ENCODE results near the gene SHOC1. TPM values are rescaled to one million over a fixed set of nuclear protein-coding genes. Genes with fewer than 3 reads are reported as not detected.

The SHOC1 gene
- polyA plus RNA-seq: not detected

GRCh38 chr9:111794835-111795556 is at the start of gene SHOC1:
TSS of gene SHOC1 (minus strand) at chr9:111794937. CDS start at chr9:111791418, 3,519 bp downstream.
- Mint-ChIP-seq H3K27ac (no peak within 1 kb of the TSS), H3K4me3 (peak within 1 kb of the TSS in 1 of 4 donors; percentile 47), H3K9me3 (no peaks in the 10 kb centered on the region), H3K27me3 (no peaks in the 10 kb centered on the region), H3K4me1 (no peaks in the 10 kb centered on the region), H3K36me3 (no peaks in the 10 kb centered on the region)

GRCh38 chr9:111843971-111844370 is 49.2 kb upstream of the SHOC1 start:
- Mint-ChIP-seq H3K4me1 (peaks cover 3 to 10% (median 4%) of the 10 kb centered on the region in 3 donors), H3K9me3 (no peaks in the 10 kb centered on the region), H3K27me3 (peaks cover 5% of the 10 kb centered on the region), H3K36me3 (no peaks in the 10 kb centered on the region), H3K27ac (no peak overlapping the region), H3K4me3 (no peak overlapping the region)

GRCh38 chr9:111842313-111842712 is 47.6 kb upstream of the SHOC1 start:
- peaks cover 9% of the 10 kb centered on the region for H3K27me3 Mint-ChIP-seq
- no peak overlapping the region for H3K27ac Mint-ChIP-seq
- peaks cover 3 to 13% (median 4%) of the 10 kb centered on the region in 3 donors for H3K4me1 Mint-ChIP-seq
- no peaks in the 10 kb centered on the region for H3K9me3 Mint-ChIP-seq
- H3K36me3 Mint-ChIP-seq: no peaks in the 10 kb centered on the region
- no peak overlapping the region for H3K4me3 Mint-ChIP-seq

GRCh38 chr9:111840442-111840841 is 45.7 kb upstream of the SHOC1 start:
- H3K9me3 Mint-ChIP-seq: no peaks in the 10 kb centered on the region
- no peaks in the 10 kb centered on the region for H3K36me3 Mint-ChIP-seq
- peaks cover 9% of the 10 kb centered on the region for H3K27me3 Mint-ChIP-seq
- H3K27ac Mint-ChIP-seq: no peak overlapping the region
- peaks cover 3 to 13% (median 4%) of the 10 kb centered on the region in 3 donors for H3K4me1 Mint-ChIP-seq
- H3K4me3 Mint-ChIP-seq: no peak overlapping the region

GRCh38 chr9:111839987-111840386 is 45.2 kb upstream of the SHOC1 start:
- no peak overlapping the region for H3K4me3 Mint-ChIP-seq

GRCh38 chr9:111839387-111839786 is 44.6 kb upstream of the SHOC1 start:
- peaks cover 9% of the 10 kb centered on the region for H3K27me3 Mint-ChIP-seq
- H3K9me3 Mint-ChIP-seq: no peaks in the 10 kb centered on the region
- H3K4me1 Mint-ChIP-seq: peaks cover 3 to 13% (median 4%) of the 10 kb centered on the region in 3 donors
- H3K27ac Mint-ChIP-seq: no peak overlapping the region
- no peak overlapping the region for H3K4me3 Mint-ChIP-seq
- H3K36me3 Mint-ChIP-seq: no peaks in the 10 kb centered on the region

More at GRCh38 chr9:111839987-111840386, 45.2 kb upstream of the SHOC1 start:
- Mint-ChIP-seq H3K9me3 (no peaks in the 10 kb centered on the region), H3K27ac (no peak overlapping the region), H3K27me3 (peaks cover 9% of the 10 kb centered on the region), H3K4me1 (peaks cover 3 to 13% (median 4%) of the 10 kb centered on the region in 3 donors), H3K36me3 (no peaks in the 10 kb centered on the region)

GRCh38 chr9:111838439-111838838 is 43.7 kb upstream of the SHOC1 start:
- peak overlapping the region in 1 of 3 donors; percentile 37 for H3K27ac Mint-ChIP-seq
- H3K4me1 Mint-ChIP-seq: peaks cover 3 to 13% (median 4%) of the 10 kb centered on the region in 3 donors
- H3K27me3 Mint-ChIP-seq: peaks cover 9% of the 10 kb centered on the region
- H3K9me3 Mint-ChIP-seq: no peaks in the 10 kb centered on the region
- H3K36me3 Mint-ChIP-seq: no peaks in the 10 kb centered on the region
- no peak overlapping the region for H3K4me3 Mint-ChIP-seq

- Mint-ChIP-seq H3K9me3 (no peaks in the 10 kb centered on the region), H3K27ac (no peak overlapping the region), H3K4me1 (peaks cover 0 to 7% (median 0%) of the 10 kb centered on the region in 3 donors), H3K36me3 (no peaks in the 10 kb centered on the region), H3K27me3 (peaks cover 9% of the 10 kb centered on the region), H3K4me3 (no peak overlapping the region)
Measured at GRCh38 chr9:111836311-111836710, 41.6 kb upstream of the SHOC1 start.

GRCh38 chr9:111833941-111834340 is 39.2 kb upstream of the SHOC1 start:
- H3K4me1 Mint-ChIP-seq: peaks cover 0 to 7% (median 0%) of the 10 kb centered on the region in 3 donors
- no peak overlapping the region for H3K4me3 Mint-ChIP-seq
- H3K27ac Mint-ChIP-seq: no peak overlapping the region
- no peaks in the 10 kb centered on the region for H3K36me3 Mint-ChIP-seq
- no peaks in the 10 kb centered on the region for H3K9me3 Mint-ChIP-seq
- peaks cover 3% of the 10 kb centered on the region for H3K27me3 Mint-ChIP-seq

- Mint-ChIP-seq H3K4me3 (no peak overlapping the region), H3K9me3 (no peaks in the 10 kb centered on the region), H3K36me3 (no peaks in the 10 kb centered on the region), H3K27me3 (no peaks in the 10 kb centered on the region), H3K4me1 (peaks cover 0 to 6% (median 0%) of the 10 kb centered on the region in 3 donors), H3K27ac (no peak overlapping the region)
Measured at GRCh38 chr9:111832449-111832848, 37.7 kb upstream of the SHOC1 start.

- H3K9me3 Mint-ChIP-seq: no peaks in the 10 kb centered on the region
- H3K27ac Mint-ChIP-seq: no peak overlapping the region
- no peaks in the 10 kb centered on the region for H3K27me3 Mint-ChIP-seq
- no peaks in the 10 kb centered on the region for H3K36me3 Mint-ChIP-seq
- H3K4me1 Mint-ChIP-seq: peaks cover 0 to 6% (median 0%) of the 10 kb centered on the region in 3 donors
- no peak overlapping the region for H3K4me3 Mint-ChIP-seq
Measured at GRCh38 chr9:111831371-111832108, 36.8 kb upstream of the SHOC1 start.

GRCh38 chr9:111828193-111828592 is 33.5 kb upstream of the SHOC1 start:
- Mint-ChIP-seq H3K9me3 (no peaks in the 10 kb centered on the region), H3K4me1 (peaks cover 0 to 6% (median 0%) of the 10 kb centered on the region in 3 donors), H3K4me3 (no peak overlapping the region), H3K27me3 (no peaks in the 10 kb centered on the region), H3K36me3 (no peaks in the 10 kb centered on the region), H3K27ac (no peak overlapping the region)

GRCh38 chr9:111825468-111826145 is 30.9 kb upstream of the SHOC1 start:
- no peak overlapping the region for H3K27ac Mint-ChIP-seq
- H3K4me1 Mint-ChIP-seq: peaks cover 0 to 7% (median 6%) of the 10 kb centered on the region in 3 donors
- H3K36me3 Mint-ChIP-seq: no peaks in the 10 kb centered on the region
- H3K9me3 Mint-ChIP-seq: no peaks in the 10 kb centered on the region
- no peaks in the 10 kb centered on the region for H3K27me3 Mint-ChIP-seq
- H3K4me3 Mint-ChIP-seq: no peak overlapping the region

GRCh38 chr9:111821006-111821528 is 26.3 kb upstream of the SHOC1 start:
- no peaks in the 10 kb centered on the region for H3K9me3 Mint-ChIP-seq
- H3K4me1 Mint-ChIP-seq: peaks cover 0 to 7% (median 0%) of the 10 kb centered on the region in 3 donors
- H3K36me3 Mint-ChIP-seq: no peaks in the 10 kb centered on the region
- no peaks in the 10 kb centered on the region for H3K27me3 Mint-ChIP-seq
- H3K27ac Mint-ChIP-seq: no peak overlapping the region
- no peak overlapping the region for H3K4me3 Mint-ChIP-seq

GRCh38 chr9:111819360-111819759 is 24.6 kb upstream of the SHOC1 start:
- Mint-ChIP-seq H3K36me3 (no peaks in the 10 kb centered on the region), H3K4me3 (no peak overlapping the region), H3K4me1 (peaks cover 0 to 7% (median 0%) of the 10 kb centered on the region in 3 donors)

More at GRCh38 chr9:111819360-111819759, 24.6 kb upstream of the SHOC1 start:
- Mint-ChIP-seq H3K27me3 (no peaks in the 10 kb centered on the region), H3K27ac (no peak overlapping the region), H3K9me3 (no peaks in the 10 kb centered on the region)
